ENCODE data around the gene ZFP1.

GRCh38 chr16:75109732-75110243 lies 38.5 kb upstream of the ZFP1 start:
- TF ChIP-seq CTCF (IDR thresholded peaks at IDR 0.05) (peak in 4 of 6 experiments; percentile 5 to 18 (median 12)), POLR2A (IDR thresholded peaks at IDR 0.05) (no peak)

Data from esophagus squamous epithelium (tissue), 4 donors.